ENCODE results near the gene NKPD1.

The NKPD1 gene

GRCh38 chr19:45117167-45117594 lies 43.6 kb downstream of the NKPD1 start:
- FAIRE-seq: no peak

GRCh38 chr19:45115809-45116615 lies 44.8 kb downstream of the NKPD1 start:
- no peak for FAIRE-seq

GRCh38 chr19:45114116-45114515 lies 46.7 kb downstream of the NKPD1 start:
- FAIRE-seq: no peak

DNA sequence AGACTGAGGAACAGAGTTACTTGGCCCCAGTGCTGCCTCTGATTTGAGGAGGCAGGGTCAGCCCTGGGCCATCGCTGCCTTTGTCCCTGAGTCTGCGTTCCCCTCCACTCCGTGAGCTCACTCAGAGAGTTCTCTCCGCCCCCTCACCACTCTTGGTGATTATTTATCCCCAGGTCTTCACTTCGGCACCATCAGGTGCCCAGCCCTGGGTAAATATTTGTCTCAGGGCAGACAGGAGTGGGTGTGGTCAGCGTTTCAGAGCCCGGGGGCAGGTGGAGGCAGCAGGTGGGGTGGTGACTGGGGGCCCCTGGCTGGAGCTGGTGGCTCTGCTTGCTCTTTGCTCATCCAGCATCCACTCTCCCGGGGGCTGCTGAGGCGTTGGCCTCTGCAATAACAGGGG lies 47.2 kb downstream of the NKPD1 start:
- FAIRE-seq: no peak

- no peak for FAIRE-seq
Observed at GRCh38 chr19:45112111-45112827, 48.5 kb downstream of the NKPD1 start.

Data from A204.1 (cell line).